ENCODE results near the gene STPG3. TPM values are rescaled to one million over a fixed set of nuclear protein-coding genes. Genes with fewer than 3 reads are reported as not detected.

The STPG3 gene
- total and polyA plus RNA-seq, 9 of the 15 experiments (the other 6 are each of a cell fraction or from before 2014, with no cell fraction given), result not detected

- TF ChIP-seq, protein P1, sequence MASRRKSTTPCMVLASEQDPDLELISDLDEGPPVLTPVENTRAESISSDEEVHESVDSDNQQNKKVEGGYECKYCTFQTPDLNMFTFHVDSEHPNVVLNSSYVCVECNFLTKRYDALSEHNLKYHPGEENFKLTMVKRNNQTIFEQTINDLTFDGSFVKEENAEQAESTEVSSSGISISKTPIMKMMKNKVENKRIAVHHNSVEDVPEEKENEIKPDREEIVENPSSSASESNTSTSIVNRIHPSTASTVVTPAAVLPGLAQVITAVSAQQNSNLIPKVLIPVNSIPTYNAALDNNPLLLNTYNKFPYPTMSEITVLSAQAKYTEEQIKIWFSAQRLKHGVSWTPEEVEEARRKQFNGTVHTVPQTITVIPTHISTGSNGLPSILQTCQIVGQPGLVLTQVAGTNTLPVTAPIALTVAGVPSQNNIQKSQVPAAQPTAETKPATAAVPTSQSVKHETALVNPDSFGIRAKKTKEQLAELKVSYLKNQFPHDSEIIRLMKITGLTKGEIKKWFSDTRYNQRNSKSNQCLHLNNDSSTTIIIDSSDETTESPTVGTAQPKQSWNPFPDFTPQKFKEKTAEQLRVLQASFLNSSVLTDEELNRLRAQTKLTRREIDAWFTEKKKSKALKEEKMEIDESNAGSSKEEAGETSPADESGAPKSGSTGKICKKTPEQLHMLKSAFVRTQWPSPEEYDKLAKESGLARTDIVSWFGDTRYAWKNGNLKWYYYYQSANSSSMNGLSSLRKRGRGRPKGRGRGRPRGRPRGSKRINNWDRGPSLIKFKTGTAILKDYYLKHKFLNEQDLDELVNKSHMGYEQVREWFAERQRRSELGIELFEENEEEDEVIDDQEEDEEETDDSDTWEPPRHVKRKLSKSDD (conservative IDR thresholded peaks at IDR 0.05; ENCODE audit: low read length), result 0 out of 2 replicates have a peak, but pooled peaks have one; percentile 18
- no peak for TF ChIP-seq ZNF79 (CRISPR knock-in tag; IDR thresholded peaks at IDR 0.05; ENCODE audit: low read depth)
- TF ChIP-seq, protein P2, sequence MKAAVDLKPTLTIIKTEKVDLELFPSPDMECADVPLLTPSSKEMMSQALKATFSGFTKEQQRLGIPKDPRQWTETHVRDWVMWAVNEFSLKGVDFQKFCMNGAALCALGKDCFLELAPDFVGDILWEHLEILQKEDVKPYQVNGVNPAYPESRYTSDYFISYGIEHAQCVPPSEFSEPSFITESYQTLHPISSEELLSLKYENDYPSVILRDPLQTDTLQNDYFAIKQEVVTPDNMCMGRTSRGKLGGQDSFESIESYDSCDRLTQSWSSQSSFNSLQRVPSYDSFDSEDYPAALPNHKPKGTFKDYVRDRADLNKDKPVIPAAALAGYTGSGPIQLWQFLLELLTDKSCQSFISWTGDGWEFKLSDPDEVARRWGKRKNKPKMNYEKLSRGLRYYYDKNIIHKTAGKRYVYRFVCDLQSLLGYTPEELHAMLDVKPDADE (conservative IDR thresholded peaks at IDR 0.05; ENCODE audit: control insufficient read depth, low read depth, low read length), result peak; percentile 27; the same call in 1 of the 2 replicates
- TF ChIP-seq, protein P3, sequence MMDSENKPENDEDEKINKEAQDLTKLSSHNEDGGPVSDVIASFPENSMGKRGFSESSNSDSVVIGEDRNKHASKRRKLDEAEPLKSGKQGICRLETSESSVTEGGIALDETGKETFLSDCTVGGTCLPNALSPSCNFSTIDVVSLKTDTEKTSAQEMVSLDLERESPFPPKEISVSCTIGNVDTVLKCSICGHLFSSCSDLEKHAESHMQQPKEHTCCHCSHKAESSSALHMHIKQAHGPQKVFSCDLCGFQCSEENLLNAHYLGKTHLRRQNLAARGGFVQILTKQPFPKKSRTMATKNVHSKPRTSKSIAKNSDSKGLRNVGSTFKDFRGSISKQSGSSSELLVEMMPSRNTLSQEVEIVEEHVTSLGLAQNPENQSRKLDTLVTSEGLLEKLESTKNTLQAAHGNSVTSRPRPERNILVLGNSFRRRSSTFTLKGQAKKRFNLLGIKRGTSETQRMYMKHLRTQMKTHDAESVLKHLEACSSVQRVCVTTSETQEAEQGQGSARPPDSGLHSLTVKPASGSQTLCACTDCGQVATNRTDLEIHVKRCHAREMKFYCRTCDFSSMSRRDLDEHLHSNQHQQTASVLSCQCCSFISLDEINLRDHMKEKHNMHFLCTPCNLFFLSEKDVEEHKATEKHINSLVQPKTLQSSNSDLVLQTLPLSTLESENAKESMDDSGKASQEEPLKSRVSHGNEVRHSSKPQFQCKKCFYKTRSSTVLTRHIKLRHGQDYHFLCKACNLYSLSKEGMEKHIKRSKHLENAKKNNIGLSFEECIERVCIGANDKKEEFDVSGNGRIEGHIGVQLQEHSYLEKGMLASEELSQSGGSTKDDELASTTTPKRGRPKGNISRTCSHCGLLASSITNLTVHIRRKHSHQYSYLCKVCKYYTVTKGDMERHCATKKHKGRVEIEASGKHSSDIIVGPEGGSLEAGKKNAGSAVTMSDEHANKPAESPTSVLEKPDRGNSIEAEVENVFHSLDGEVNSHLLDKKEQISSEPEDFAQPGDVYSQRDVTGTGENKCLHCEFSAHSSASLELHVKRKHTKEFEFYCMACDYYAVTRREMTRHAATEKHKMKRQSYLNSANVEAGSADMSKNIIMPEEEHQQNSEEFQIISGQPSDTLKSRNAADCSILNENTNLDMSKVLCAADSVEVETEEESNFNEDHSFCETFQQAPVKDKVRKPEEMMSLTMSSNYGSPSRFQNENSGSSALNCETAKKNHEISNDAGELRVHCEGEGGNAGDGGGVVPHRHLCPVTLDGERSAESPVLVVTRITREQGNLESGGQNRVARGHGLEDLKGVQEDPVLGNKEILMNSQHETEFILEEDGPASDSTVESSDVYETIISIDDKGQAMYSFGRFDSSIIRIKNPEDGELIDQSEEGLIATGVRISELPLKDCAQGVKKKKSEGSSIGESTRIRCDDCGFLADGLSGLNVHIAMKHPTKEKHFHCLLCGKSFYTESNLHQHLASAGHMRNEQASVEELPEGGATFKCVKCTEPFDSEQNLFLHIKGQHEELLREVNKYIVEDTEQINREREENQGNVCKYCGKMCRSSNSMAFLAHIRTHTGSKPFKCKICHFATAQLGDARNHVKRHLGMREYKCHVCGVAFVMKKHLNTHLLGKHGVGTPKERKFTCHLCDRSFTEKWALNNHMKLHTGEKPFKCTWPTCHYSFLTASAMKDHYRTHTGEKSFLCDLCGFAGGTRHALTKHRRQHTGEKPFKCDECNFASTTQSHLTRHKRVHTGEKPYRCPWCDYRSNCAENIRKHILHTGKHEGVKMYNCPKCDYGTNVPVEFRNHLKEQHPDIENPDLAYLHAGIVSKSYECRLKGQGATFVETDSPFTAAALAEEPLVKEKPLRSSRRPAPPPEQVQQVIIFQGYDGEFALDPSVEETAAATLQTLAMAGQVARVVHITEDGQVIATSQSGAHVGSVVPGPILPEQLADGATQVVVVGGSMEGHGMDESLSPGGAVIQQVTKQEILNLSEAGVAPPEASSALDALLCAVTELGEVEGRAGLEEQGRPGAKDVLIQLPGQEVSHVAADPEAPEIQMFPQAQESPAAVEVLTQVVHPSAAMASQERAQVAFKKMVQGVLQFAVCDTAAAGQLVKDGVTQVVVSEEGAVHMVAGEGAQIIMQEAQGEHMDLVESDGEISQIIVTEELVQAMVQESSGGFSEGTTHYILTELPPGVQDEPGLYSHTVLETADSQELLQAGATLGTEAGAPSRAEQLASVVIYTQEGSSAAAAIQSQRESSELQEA (IDR thresholded peaks at IDR 0.05; ENCODE audit: low read depth), result no peak
- peak; percentile 77 for TF ChIP-seq TBP (optimal IDR thresholded peaks at IDR 0.05; ENCODE audit: low read depth, low read length)
- peak; percentile 94 to 96 for TF ChIP-seq UBTF (IDR thresholded peaks at IDR 0.05; ENCODE audit: borderline replicate concordance in 1 of 2, low read depth in 2 of 2, low read length in 2 of 2)
- no peak for TF ChIP-seq FUS (optimal IDR thresholded peaks at IDR 0.05; ENCODE audit: low read depth, low read length)
- TF ChIP-seq TCF7 (IDR thresholded peaks at IDR 0.05; ENCODE audit: borderline replicate concordance), result peak; percentile 44; the same call in 1 of the 2 replicates
- TF ChIP-seq ZBTB7A (IDR thresholded peaks at IDR 0.05; ENCODE audit: borderline replicate concordance, control insufficient read depth, low read depth, low read length), result peak; percentile 95
- TF ChIP-seq PHF20 (IDR thresholded peaks at IDR 0.05; ENCODE audit: partially characterized antibody), result peak; percentile 40
- no peak; the same call in none of the 2 replicates for TF ChIP-seq ZEB2 (IDR thresholded peaks at IDR 0.05)
- TF ChIP-seq SPI1 (IDR thresholded peaks at IDR 0.05; ENCODE audit: borderline replicate concordance, low read depth, low read length), result peak; percentile 86
These were observed 26.4 kb downstream of the STPG3 start, which contains the start of gene TOR4A (continued) for GRCh38 chr9:137277329-137278041.
